A549 (cell line): ENCODE results near the gene SOX6. TPM values are rescaled to one million over a fixed set of nuclear protein-coding genes. Genes with fewer than 3 reads are reported as not detected.

Experiments
- ATAC-seq, 2 experiments: fragments of 200-7000 bp in 1 of 2; fragments of >200 bp in 1 of 2; cut with Nextera tagmentation in 1 of 2; cut with Tn5 transposase in 1 of 2; 3 replicates each; pipeline versions ENCODE4 v1.8.0 to v1.9.1; 2018 to 2020; ENCODE audit warnings: mild to moderate bottlenecking in 1 of 2, moderate library complexity in 1 of 2
- CTCF ChIA-PET: fragments of 300-600 bp; sonication (Branson Sonifier 250); formaldehyde crosslinking; extraction: SDS; loops from one replicate; lab custom pipeline; 2021; ENCODE audit warnings: antibody characterized with exemption, inconsistent platforms; lab: Yijun Ruan, JAX
- POLR2A ChIA-PET: fragments of 350-600 bp; formaldehyde crosslinking; extraction: SDS; loops from one replicate; lab custom pipeline; 2021; ENCODE audit warnings: antibody characterized with exemption, inconsistent platforms; lab: Yijun Ruan, JAX
- DNase-seq, 2 experiments: peaks; one replicate each; pipeline versions ENCODE4 v3.0.0 to v3.0.0-alpha.2; 2011 to 2016; ENCODE audit warnings: low read depth in 1 of 2, low spot score in 1 of 2
- FAIRE-seq: peaks from 2 replicates; lab custom pipeline; 2011; peaks lifted over from hg19 to GRCh38; lab: Jason Lieb, UNC
- H3K27ac ChIP-seq, 2 experiments: fragments of >200 bp; sonication (Bioruptor Twin); formaldehyde crosslinking; 3 replicates each; pipeline ENCODE4 v1.5.1; 2016 to 2017
- H3K4me1 ChIP-seq: fragments of >200 bp; sonication (Bioruptor Twin); formaldehyde crosslinking; 3 replicates; pipeline ENCODE4 v1.6.1; 2016
- H3K4me2 ChIP-seq: fragments of >200 bp; sonication (Bioruptor Twin); formaldehyde crosslinking; 3 replicates; pipeline ENCODE4 v1.6.1; 2016
- H3K4me3 ChIP-seq: fragments of >200 bp; sonication (Bioruptor Twin); formaldehyde crosslinking; 3 replicates; pipeline ENCODE4 v1.5.1; 2016
- H3K9me3 ChIP-seq: fragments of >200 bp; sonication (Bioruptor Twin); formaldehyde crosslinking; 3 replicates; pipeline ENCODE4 v1.6.1; 2016
- CBX2 ChIP-seq: fragments of 200-600 bp; sonication (generic); IDR thresholded peaks from 2 replicates; pipeline ENCODE4 v1.6.1; 2016; ENCODE audit warnings: low read depth, mild to moderate bottlenecking, borderline replicate concordance
- CEBPB ChIP-seq, 2 experiments: fragments of >200 bp in 1 of 2; sonication (Bioruptor Twin) in 1 of 2; formaldehyde crosslinking in 1 of 2; IDR thresholded peaks; 2 replicates each; pipeline ENCODE4 v1.6.1; 2012 to 2016
- EHMT2 ChIP-seq: fragments of 200-600 bp; sonication (generic); IDR thresholded peaks from 2 replicates; pipeline ENCODE4 v1.6.1; 2016; ENCODE audit warnings: antibody characterized with exemption, low read depth, mild to moderate bottlenecking, moderate library complexity
- FOSB ChIP-seq: fragments of 250-450 bp; sonication (Bioruptor Pico); IDR thresholded peaks from 2 replicates; pipeline ENCODE4 v1.5.0; 2020; ENCODE audit warnings: mild to moderate bottlenecking, moderate library complexity
- HDAC2 ChIP-seq: fragments of 200-600 bp; sonication (generic); IDR thresholded peaks from 2 replicates; pipeline ENCODE4 v1.6.1; 2016
- HMGXB4 ChIP-seq: fragments of 250-450 bp; sonication (Bioruptor Pico); IDR thresholded peaks from 2 replicates; pipeline ENCODE4 v1.5.0; 2021; ENCODE audit warnings: mild to moderate bottlenecking, moderate library complexity, borderline replicate concordance
- HOXA7 ChIP-seq: fragments of 250-450 bp; sonication (Bioruptor Pico); IDR thresholded peaks from 2 replicates; pipeline ENCODE4 v1.5.0; 2020; ENCODE audit warnings: mild to moderate bottlenecking, moderate library complexity
- JUN ChIP-seq, 2 experiments: fragments of >200 bp; sonication (Bioruptor Twin); formaldehyde crosslinking; IDR thresholded peaks; 2 replicates in 1 of 2; 3 replicates in 1 of 2; pipeline ENCODE4 v1.6.1; 2016 to 2017
- KDM1A ChIP-seq: fragments of 200-600 bp; sonication (generic); IDR thresholded peaks from 2 replicates; pipeline ENCODE4 v1.6.1; 2016; ENCODE audit warnings: low read depth, mild to moderate bottlenecking
- MAFK ChIP-seq: fragments of 450-650 bp; IDR thresholded peaks from 2 replicates; pipeline ENCODE4 v1.6.1; 2014; ENCODE audit not compliant: partially characterized antibody
- PHF8 ChIP-seq: fragments of 200-600 bp; sonication (generic); IDR thresholded peaks from 2 replicates; pipeline ENCODE4 v1.6.1; 2016; ENCODE audit warnings: low read depth, mild to moderate bottlenecking, antibody characterized with exemption, moderate library complexity, borderline replicate concordance
- POLR2AphosphoS2 ChIP-seq: conservative IDR thresholded peaks from 2 replicates; pipeline ENCODE4 v1.6.1; 2012; ENCODE audit warnings: low read length, improper control_type of control experiment, inconsistent platforms
- RARB ChIP-seq: fragments of 250-450 bp; sonication (Bioruptor Pico); IDR thresholded peaks from 2 replicates; pipeline ENCODE4 v1.8.0; 2021; ENCODE audit warnings: mild to moderate bottlenecking, moderate library complexity
- REST ChIP-seq: fragments of 200-600 bp; sonication (generic); IDR thresholded peaks from 2 replicates; pipeline ENCODE4 v1.6.1; 2016; ENCODE audit warnings: antibody characterized with exemption, mild to moderate bottlenecking, moderate library complexity
- TP53 ChIP-seq: fragments of 250-450 bp; sonication (Bioruptor Pico); IDR thresholded peaks from 2 replicates; pipeline ENCODE4 v1.5.0; 2021; ENCODE audit warnings: mild to moderate bottlenecking, moderate library complexity
- WGBS: methylation state at CpG from one replicate; pipeline ENCODE4 v1.1.6; 2017; ENCODE audit errors: missing lambda C conversion rate; 5-methylcytosine and 5-hydroxymethylcytosine counted together
- polyA plus RNA-seq, 4 experiments: library from polyadenylated mRNA; depleted of rRNA in 3 of 4; stranded (reverse); fragments of >200 nt; fragmentation: RNase III in 1 of 4; extraction: RNeasy Plus Mini Kit Qiagen cat#74134 plus additional on column Dnase treatment in 1 of 4; gene quantifications; 2 replicates in 3 of 4; 3 replicates in 1 of 4; pipeline ENCODE4 v1.2.3, GENCODE V29; 2011 to 2017
- TF ChIP-seq, protein P1 (sequence below): fragments of >200 bp; sonication (Bioruptor Twin); formaldehyde crosslinking; IDR thresholded peaks from 3 replicates; pipeline ENCODE4 v1.6.1; 2016
- TF ChIP-seq, protein P2 (sequence below): fragments of 250-450 bp; sonication (Bioruptor Pico); IDR thresholded peaks from 2 replicates; pipeline ENCODE4 v1.5.0; 2020; ENCODE audit warnings: low read depth, mild to moderate bottlenecking, moderate library complexity

Gene SOX6
- polyA plus RNA-seq, 2 of the 4 experiments (the other 2 are of a cell fraction): 0.18 TPM; not detected in 1

- no peak for TF ChIP-seq HMGXB4 (CRISPR knock-in tag)
- no peak for TF ChIP-seq CBX2
- no peak for TF ChIP-seq EHMT2
- TF ChIP-seq HDAC2: no peak
- TF ChIP-seq MAFK: no peak
- TF ChIP-seq, protein P1, sequence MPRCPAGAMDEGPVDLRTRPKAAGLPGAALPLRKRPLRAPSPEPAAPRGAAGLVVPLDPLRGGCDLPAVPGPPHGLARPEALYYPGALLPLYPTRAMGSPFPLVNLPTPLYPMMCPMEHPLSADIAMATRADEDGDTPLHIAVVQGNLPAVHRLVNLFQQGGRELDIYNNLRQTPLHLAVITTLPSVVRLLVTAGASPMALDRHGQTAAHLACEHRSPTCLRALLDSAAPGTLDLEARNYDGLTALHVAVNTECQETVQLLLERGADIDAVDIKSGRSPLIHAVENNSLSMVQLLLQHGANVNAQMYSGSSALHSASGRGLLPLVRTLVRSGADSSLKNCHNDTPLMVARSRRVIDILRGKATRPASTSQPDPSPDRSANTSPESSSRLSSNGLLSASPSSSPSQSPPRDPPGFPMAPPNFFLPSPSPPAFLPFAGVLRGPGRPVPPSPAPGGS: no peak
- no peak for TF ChIP-seq POLR2AphosphoS2
- TF ChIP-seq CEBPB (IDR thresholded peaks at IDR 0.05): no peak
- TF ChIP-seq JUN (IDR thresholded peaks at IDR 0.05): no peak
- no peak for TF ChIP-seq KDM1A
- no peak for TF ChIP-seq HOXA7 (CRISPR knock-in tag)
- TF ChIP-seq FOSB (CRISPR knock-in tag): no peak
- TF ChIP-seq RARB (CRISPR knock-in tag): no peak
- TF ChIP-seq, protein P2, sequence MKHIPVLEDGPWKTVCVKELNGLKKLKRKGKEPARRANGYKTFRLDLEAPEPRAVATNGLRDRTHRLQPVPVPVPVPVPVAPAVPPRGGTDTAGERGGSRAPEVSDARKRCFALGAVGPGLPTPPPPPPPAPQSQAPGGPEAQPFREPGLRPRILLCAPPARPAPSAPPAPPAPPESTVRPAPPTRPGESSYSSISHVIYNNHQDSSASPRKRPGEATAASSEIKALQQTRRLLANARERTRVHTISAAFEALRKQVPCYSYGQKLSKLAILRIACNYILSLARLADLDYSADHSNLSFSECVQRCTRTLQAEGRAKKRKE (CRISPR knock-in tag): no peak
- no peak for TF ChIP-seq TP53 (CRISPR knock-in tag)
- DNase-seq: no peak
- ChIA-PET CTCF (no interaction called here), POLR2A (no interaction called here)
- no peak for FAIRE-seq
- Histone ChIP-seq H3K9me3 (no peaks in the 10 kb centered on the region), H3K4me2 (no peak overlapping the region), H3K4me3 (no peak overlapping the region), H3K4me1 (no peaks in the 10 kb centered on the region), H3K27ac (no peak overlapping the region)
- ATAC-seq: no peak
- 57% methylated on average over 2 of the region's 2 CpGs for WGBS
Measured at GRCh38 chr11:16114431-16114830, 241.9 kb downstream of the SOX6 start.

GRCh38 chr11:16111690-16112089, 244.7 kb downstream of the SOX6 start:
- no peak for ATAC-seq
- 85% methylated on average over 2 of the region's 2 CpGs for WGBS
- POLR2A ChIA-PET: no interaction called here

More at GRCh38 chr11:16111690-16112089, 244.7 kb downstream of the SOX6 start:
- H3K4me1 ChIP-seq: no peaks in the 10 kb centered on the region
- no peak overlapping the region for H3K27ac ChIP-seq
- FAIRE-seq: no peak
- H3K4me3 ChIP-seq: no peak overlapping the region
- no peak for TF ChIP-seq PHF8
- TF ChIP-seq REST: no peak
- CTCF ChIA-PET: interaction anchor here (1.3 kb wide), 1 partner anchor 15 kb away, joined by 4 read pairs; no protein-coding TSS in a partner anchor
- no peak for DNase-seq
- no peak overlapping the region for H3K4me2 ChIP-seq
- H3K9me3 ChIP-seq: no peaks in the 10 kb centered on the region
